HepG2 (cell line): ENCODE data around the gene TMEM86B. TPM values are rescaled to one million over a fixed set of nuclear protein-coding genes. Genes with fewer than 3 reads are reported as not detected.

Experiments
- ELF3 ChIP-seq: IDR thresholded peaks from 2 replicates; pipeline ENCODE4 v1.6.1; 2016; ENCODE audit warnings: missing genetic modification reagents, missing compliant biosample characterization
- FLYWCH1 ChIP-seq: sonication (generic); formaldehyde crosslinking; IDR thresholded peaks from 2 replicates; pipeline ENCODE4 v1.8.1; 2023; ENCODE audit warnings: mild to moderate bottlenecking, missing genetic modification reagents
- FOXA3 ChIP-seq: IDR thresholded peaks from 2 replicates; pipeline ENCODE4 v1.6.1; 2016; ENCODE audit warnings: missing genetic modification reagents, missing compliant biosample characterization
- HIVEP1 ChIP-seq: sonication (generic); formaldehyde crosslinking; IDR thresholded peaks from 2 replicates; pipeline ENCODE4 v1.4.0; 2020; ENCODE audit warnings: mild to moderate bottlenecking, missing genetic modification reagents
- KAT2B ChIP-seq: fragments of 150-350 bp; IDR thresholded peaks from 2 replicates; pipeline ENCODE4 v1.6.1; 2014; ENCODE audit warnings: low read depth, low read length, borderline replicate concordance
- KDM5A ChIP-seq: fragments of 200-600 bp; sonication (generic); IDR thresholded peaks from 2 replicates; pipeline ENCODE4 v1.7.0; 2018; ENCODE audit warnings: antibody characterized with exemption, mild to moderate bottlenecking, low read length, borderline replicate concordance
- LBX2 ChIP-seq: sonication (generic); formaldehyde crosslinking; IDR thresholded peaks from 2 replicates; pipeline ENCODE4 v1.5.0; 2020; ENCODE audit warnings: missing genetic modification reagents, mild to moderate bottlenecking, borderline replicate concordance
- MAX ChIP-seq: IDR thresholded peaks from 2 replicates; pipeline ENCODE4 v1.6.1; 2012; ENCODE audit warnings: inconsistent platforms
- MBD4 ChIP-seq: IDR thresholded peaks from 2 replicates; pipeline ENCODE4 v1.6.1; 2012; ENCODE audit warnings: low read length, inconsistent platforms, borderline replicate concordance
- SAP130 ChIP-seq: IDR thresholded peaks from 2 replicates; pipeline ENCODE4 v1.6.1; 2016; ENCODE audit warnings: low read depth
- ZKSCAN8 ChIP-seq: IDR thresholded peaks from 2 replicates; pipeline ENCODE4 v1.6.1; 2016; ENCODE audit warnings: borderline replicate concordance, missing genetic modification reagents, missing compliant biosample characterization
- ZNF563 ChIP-seq: sonication (generic); formaldehyde crosslinking; IDR thresholded peaks from 2 replicates; pipeline ENCODE4 v1.8.0; 2022; ENCODE audit warnings: mild to moderate bottlenecking, moderate library complexity, missing genetic modification reagents
- ZNF678 ChIP-seq: sonication (generic); formaldehyde crosslinking; IDR thresholded peaks from 2 replicates; pipeline ENCODE4 v1.4.0; 2020; ENCODE audit warnings: mild to moderate bottlenecking, missing genetic modification reagents
- ZNF775 ChIP-seq: sonication (generic); formaldehyde crosslinking; IDR thresholded peaks from 2 replicates; pipeline ENCODE4 v1.4.0; 2020; ENCODE audit warnings: missing genetic modification reagents, mild to moderate bottlenecking, moderate library complexity, borderline replicate concordance
- polyA plus RNA-seq, 8 experiments: library from polyadenylated mRNA; depleted of rRNA in 3 of 8; stranded (reverse) in 7 of 8; unstranded in 1 of 8; fragments of >200 nt; fragmentation: Illumina TruSeq in 4 of 8; extraction: Trizol in 4 of 8; gene quantifications; 2 replicates each; pipeline versions ENCODE4 v1.2.1 to v1.2.3, GENCODE V29; 2011 to 2016; ENCODE audit warnings: low read depth in 4 of 8, missing spikeins in 1 of 8, mixed read lengths in 1 of 8; ENCODE audit not compliant: insufficient read depth in 1 of 8
- total RNA-seq, 5 experiments: library from RNA; depleted of rRNA; stranded (reverse); fragments of >200 nt; fragmentation: Illumina TruSeq; extraction: Trizol; gene quantifications; 2 replicates each; pipeline ENCODE4 v1.2.3, GENCODE V29; 2016; ENCODE audit warnings: low read depth in 1 of 5
- TF ChIP-seq, protein P1 (sequence below): IDR thresholded peaks from 2 replicates; pipeline ENCODE4 v1.6.1; 2012; ENCODE audit warnings: low read length, improper control_type of control experiment
- TF ChIP-seq, protein P2 (sequence below): sonication (generic); formaldehyde crosslinking; IDR thresholded peaks from 2 replicates; pipeline ENCODE4 v1.4.0; 2020; ENCODE audit warnings: mild to moderate bottlenecking, missing genetic modification reagents
- TF ChIP-seq, protein P3 (sequence below): sonication (generic); formaldehyde crosslinking; IDR thresholded peaks from 2 replicates; pipeline ENCODE4 v1.4.0; 2020; ENCODE audit warnings: low read depth, missing genetic modification reagents
- TF ChIP-seq, protein P4 (sequence below): sonication (generic); formaldehyde crosslinking; IDR thresholded peaks from 2 replicates; pipeline ENCODE4 v1.4.0; 2020; ENCODE audit warnings: missing genetic modification reagents

Gene TMEM86B
- total and polyA plus RNA-seq, 2 of the 13 experiments (the other 11 are each of a cell fraction or from before 2014, with no cell fraction given), result 7.7 to 9.6 TPM

GRCh38 chr19:55179606-55180484 is 48.7 kb downstream of the TMEM86B start, which contains the start of gene SYT5 (continued):
- TF ChIP-seq, protein P1, sequence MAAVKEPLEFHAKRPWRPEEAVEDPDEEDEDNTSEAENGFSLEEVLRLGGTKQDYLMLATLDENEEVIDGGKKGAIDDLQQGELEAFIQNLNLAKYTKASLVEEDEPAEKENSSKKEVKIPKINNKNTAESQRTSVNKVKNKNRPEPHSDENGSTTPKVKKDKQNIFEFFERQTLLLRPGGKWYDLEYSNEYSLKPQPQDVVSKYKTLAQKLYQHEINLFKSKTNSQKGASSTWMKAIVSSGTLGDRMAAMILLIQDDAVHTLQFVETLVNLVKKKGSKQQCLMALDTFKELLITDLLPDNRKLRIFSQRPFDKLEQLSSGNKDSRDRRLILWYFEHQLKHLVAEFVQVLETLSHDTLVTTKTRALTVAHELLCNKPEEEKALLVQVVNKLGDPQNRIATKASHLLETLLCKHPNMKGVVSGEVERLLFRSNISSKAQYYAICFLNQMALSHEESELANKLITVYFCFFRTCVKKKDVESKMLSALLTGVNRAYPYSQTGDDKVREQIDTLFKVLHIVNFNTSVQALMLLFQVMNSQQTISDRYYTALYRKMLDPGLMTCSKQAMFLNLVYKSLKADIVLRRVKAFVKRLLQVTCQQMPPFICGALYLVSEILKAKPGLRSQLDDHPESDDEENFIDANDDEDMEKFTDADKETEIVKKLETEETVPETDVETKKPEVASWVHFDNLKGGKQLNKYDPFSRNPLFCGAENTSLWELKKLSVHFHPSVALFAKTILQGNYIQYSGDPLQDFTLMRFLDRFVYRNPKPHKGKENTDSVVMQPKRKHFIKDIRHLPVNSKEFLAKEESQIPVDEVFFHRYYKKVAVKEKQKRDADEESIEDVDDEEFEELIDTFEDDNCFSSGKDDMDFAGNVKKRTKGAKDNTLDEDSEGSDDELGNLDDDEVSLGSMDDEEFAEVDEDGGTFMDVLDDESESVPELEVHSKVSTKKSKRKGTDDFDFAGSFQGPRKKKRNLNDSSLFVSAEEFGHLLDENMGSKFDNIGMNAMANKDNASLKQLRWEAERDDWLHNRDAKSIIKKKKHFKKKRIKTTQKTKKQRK, result no peak
- no peak for TF ChIP-seq ZNF678 (CRISPR knock-in tag)
- TF ChIP-seq KDM5A, result no peak
- peak; percentile 84 for TF ChIP-seq SAP130
- TF ChIP-seq, protein P2, sequence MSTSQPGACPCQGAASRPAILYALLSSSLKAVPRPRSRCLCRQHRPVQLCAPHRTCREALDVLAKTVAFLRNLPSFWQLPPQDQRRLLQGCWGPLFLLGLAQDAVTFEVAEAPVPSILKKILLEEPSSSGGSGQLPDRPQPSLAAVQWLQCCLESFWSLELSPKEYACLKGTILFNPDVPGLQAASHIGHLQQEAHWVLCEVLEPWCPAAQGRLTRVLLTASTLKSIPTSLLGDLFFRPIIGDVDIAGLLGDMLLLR (CRISPR knock-in tag), result peak; percentile 88; the same call in 1 of the 2 replicates
- TF ChIP-seq, protein P3, sequence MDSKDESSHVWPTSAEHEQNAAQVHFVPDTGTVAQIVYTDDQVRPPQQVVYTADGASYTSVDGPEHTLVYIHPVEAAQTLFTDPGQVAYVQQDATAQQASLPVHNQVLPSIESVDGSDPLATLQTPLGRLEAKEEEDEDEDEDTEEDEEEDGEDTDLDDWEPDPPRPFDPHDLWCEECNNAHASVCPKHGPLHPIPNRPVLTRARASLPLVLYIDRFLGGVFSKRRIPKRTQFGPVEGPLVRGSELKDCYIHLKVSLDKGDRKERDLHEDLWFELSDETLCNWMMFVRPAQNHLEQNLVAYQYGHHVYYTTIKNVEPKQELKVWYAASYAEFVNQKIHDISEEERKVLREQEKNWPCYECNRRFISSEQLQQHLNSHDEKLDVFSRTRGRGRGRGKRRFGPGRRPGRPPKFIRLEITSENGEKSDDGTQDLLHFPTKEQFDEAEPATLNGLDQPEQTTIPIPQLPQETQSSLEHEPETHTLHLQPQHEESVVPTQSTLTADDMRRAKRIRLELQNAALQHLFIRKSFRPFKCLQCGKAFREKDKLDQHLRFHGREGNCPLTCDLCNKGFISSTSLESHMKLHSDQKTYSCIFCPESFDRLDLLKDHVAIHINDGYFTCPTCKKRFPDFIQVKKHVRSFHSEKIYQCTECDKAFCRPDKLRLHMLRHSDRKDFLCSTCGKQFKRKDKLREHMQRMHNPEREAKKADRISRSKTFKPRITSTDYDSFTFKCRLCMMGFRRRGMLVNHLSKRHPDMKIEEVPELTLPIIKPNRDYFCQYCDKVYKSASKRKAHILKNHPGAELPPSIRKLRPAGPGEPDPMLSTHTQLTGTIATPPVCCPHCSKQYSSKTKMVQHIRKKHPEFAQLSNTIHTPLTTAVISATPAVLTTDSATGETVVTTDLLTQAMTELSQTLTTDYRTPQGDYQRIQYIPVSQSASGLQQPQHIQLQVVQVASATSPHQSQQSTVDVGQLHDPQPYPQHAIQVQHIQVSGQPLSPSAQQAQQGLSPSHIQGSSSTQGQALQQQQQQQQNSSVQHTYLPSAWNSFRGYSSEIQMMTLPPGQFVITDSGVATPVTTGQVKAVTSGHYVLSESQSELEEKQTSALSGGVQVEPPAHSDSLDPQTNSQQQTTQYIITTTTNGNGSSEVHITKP (CRISPR knock-in tag), result no peak
- TF ChIP-seq ZKSCAN8 (CRISPR knock-in tag), result no peak
- no peak for TF ChIP-seq KAT2B
- TF ChIP-seq LBX2 (CRISPR knock-in tag), result no peak
- TF ChIP-seq MBD4, result no peak
- no peak for TF ChIP-seq FLYWCH1 (CRISPR knock-in tag)
- TF ChIP-seq, protein P4, sequence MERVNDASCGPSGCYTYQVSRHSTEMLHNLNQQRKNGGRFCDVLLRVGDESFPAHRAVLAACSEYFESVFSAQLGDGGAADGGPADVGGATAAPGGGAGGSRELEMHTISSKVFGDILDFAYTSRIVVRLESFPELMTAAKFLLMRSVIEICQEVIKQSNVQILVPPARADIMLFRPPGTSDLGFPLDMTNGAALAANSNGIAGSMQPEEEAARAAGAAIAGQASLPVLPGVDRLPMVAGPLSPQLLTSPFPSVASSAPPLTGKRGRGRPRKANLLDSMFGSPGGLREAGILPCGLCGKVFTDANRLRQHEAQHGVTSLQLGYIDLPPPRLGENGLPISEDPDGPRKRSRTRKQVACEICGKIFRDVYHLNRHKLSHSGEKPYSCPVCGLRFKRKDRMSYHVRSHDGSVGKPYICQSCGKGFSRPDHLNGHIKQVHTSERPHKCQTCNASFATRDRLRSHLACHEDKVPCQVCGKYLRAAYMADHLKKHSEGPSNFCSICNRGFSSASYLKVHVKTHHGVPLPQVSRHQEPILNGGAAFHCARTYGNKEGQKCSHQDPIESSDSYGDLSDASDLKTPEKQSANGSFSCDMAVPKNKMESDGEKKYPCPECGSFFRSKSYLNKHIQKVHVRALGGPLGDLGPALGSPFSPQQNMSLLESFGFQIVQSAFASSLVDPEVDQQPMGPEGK, result peak; percentile 34; the same call in 1 of the 2 replicates
- TF ChIP-seq FOXA3 (CRISPR knock-in tag), result no peak
- no peak for TF ChIP-seq HIVEP1 (CRISPR knock-in tag)
- TF ChIP-seq MAX, result peak; percentile 80; the same call in 1 of the 2 replicates
- no peak for TF ChIP-seq ZNF563 (CRISPR knock-in tag)
- TF ChIP-seq ELF3, result no peak
- no peak for TF ChIP-seq ZNF775 (CRISPR knock-in tag)
